ENCODE data around the gene FSTL4. TPM values are rescaled to one million over a fixed set of nuclear protein-coding genes. Genes with fewer than 3 reads are reported as not detected.

FSTL4 gene
- total and polyA plus RNA-seq, 5 experiments from 2014 or later: 1.5 to 1.6 TPM; not detected in 3

DNA sequence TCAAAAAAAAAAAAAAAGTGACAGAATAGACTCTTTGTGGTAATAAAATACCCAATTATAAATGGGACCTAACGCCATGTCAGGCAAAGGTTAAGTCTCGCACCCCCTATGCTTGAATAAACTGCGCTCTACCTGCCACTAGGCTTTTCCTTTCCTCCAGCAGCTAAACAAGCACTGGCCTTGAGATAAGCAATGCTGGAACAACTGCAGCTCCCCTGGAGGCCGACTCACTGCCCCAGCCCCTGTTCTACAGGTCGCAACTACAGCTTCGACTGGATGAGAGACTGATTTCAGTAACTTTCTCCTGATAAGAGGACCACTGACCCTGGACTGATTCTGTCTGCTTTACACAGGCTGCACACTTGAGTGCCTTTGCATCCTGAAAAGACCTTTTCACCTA, 350.3 kb downstream of the FSTL4 start:
- no peak overlapping the region for H3K27ac Mint-ChIP-seq
- DNase-seq (no peak), ATAC-seq (no peak)
- H3K9me3 Mint-ChIP-seq: no peaks in the 10 kb centered on the region
- H3K27me3 Mint-ChIP-seq: peaks cover 0 to 3% (median 2%) of the 10 kb centered on the region in 5 donors
- no peak overlapping the region for H3K4me3 Mint-ChIP-seq
- H3K36me3 Mint-ChIP-seq: no peaks in the 10 kb centered on the region
- POLR2A ChIA-PET: interaction anchor here (0.7 kb wide), 1 partner anchor 859 kb away, joined by 5 read pairs; no protein-coding TSS in a partner anchor
- peaks cover 16 to 36% (median 23%) of the 10 kb centered on the region in 4 donors for H3K4me1 Mint-ChIP-seq

DNA sequence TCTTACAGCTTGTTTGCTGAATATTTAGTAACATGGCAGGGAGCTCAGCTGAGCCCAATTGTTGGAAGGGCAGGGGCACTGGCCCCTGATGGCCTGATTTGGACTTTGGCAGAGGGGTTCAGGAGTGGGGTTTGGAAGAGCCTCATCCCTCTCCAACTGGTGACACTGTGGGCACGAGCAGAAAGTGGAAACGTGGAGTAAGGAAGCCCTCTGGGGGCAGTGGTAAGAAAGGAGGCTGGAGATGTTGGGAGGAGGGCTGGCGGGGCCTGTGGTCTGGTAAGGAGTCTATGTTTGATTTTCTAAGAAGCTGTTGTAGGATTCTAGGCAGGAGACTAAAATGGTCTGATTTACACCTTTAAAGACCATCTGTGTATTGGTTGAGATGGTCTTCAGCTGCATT, 351.6 kb downstream of the FSTL4 start:
- Mint-ChIP-seq H3K36me3 (no peaks in the 10 kb centered on the region), H3K27me3 (peaks cover 0 to 3% (median 2%) of the 10 kb centered on the region in 5 donors), H3K4me3 (peak overlapping the region in 1 of 10 donors; percentile 15), H3K9me3 (no peaks in the 10 kb centered on the region), H3K27ac (peak overlapping the region in 2 of 10 donors; percentile 37 to 60), H3K4me1 (peaks cover 14 to 36% (median 23%) of the 10 kb centered on the region in 4 donors)
- POLR2A ChIA-PET: no interaction called here
- no peak for ATAC-seq
- DNase-seq: no peak

DNA sequence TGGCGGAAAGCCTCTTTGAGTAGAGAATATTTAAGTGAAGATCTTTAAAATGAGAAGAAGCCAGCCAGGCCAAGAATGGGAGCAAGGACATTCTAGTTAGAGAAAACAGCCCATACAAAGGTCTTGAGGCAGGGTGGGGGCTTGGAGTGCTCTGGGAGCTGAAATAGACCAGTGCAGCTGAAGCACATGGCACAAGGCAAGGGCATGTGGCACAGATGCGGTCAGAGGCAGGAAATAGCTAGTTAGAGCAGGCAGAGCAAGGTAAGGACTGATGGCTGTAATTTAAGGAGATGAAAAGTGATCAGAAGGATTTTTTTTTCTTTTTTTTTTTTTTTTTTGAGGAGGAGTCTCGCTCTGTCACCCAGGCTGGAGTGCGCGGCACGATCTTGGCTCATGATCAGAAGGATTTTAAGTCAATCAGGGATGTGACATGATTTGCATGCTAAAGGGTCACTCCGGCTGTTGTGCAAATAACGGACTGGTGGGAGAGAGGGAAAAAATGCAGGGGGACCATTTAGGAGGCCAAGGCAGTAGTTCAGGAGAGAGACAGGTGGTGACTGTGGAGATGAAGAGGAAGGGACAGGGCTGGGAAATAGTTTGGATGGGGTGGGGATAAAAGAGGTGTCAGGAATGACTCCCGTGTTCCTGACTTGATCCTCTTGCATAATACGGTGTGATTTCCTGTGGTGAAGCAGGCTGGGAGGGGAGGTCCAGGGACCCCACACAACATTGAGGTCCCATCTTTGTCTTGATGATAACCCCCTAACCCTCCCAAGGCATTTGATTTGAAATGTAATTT, 352.9 kb downstream of the FSTL4 start:
- DNase-seq (peak in 6 of 10 donors; percentile 11 to 59 (median 31)), ATAC-seq (peak; percentile 90 to 95)
- POLR2A ChIA-PET: interaction anchor here (0.7 kb wide), 1 partner anchor 221 kb away, joined by 5 read pairs; no protein-coding TSS in a partner anchor

DNA sequence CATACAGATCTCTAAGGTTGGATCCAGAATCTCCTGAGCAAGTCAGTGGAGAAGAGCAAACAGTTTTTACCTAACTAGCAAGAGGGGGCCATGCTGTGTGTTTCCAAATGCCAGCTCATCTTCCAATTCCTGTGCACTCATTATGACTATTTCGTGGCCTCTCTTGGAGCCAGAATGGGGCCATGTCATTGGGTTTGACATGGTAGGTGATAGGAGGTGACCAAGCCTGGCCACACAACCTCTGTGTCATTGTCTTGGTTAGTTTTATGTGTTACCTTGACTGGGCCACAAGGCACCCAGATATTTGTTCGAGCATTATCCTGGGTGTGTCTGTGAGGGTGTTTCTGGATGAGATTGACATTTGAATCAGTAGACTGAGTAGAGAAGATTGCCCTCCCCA, 354.4 kb downstream of the FSTL4 start:
- H3K36me3 Mint-ChIP-seq: no peaks in the 10 kb centered on the region
- H3K4me1 Mint-ChIP-seq: peaks cover 12 to 36% (median 23%) of the 10 kb centered on the region in 4 donors
- peak overlapping the region in 2 of 10 donors; percentile 47 to 48 for H3K27ac Mint-ChIP-seq
- H3K27me3 Mint-ChIP-seq: peaks cover 0 to under 1% (median 0%) of the 10 kb centered on the region in 5 donors
- POLR2A ChIA-PET: interaction anchor here (1.7 kb wide), 1 partner anchor 14 kb away, joined by 3 read pairs; no protein-coding TSS in a partner anchor
- peak in 1 of 10 donors; percentile 6 for DNase-seq
- H3K9me3 Mint-ChIP-seq: no peaks in the 10 kb centered on the region
- no peak for ATAC-seq
- H3K4me3 Mint-ChIP-seq: no peak overlapping the region

More for the DNA sequence above, 352.9 kb downstream of the FSTL4 start:
- Mint-ChIP-seq H3K27me3 (peaks cover 0 to 3% (median 2%) of the 10 kb centered on the region in 5 donors), H3K9me3 (no peaks in the 10 kb centered on the region), H3K4me1 (peaks cover 14 to 36% (median 23%) of the 10 kb centered on the region in 4 donors), H3K36me3 (no peaks in the 10 kb centered on the region), H3K27ac (peak overlapping the region; percentile 9 to 86 (median 54)), H3K4me3 (peak overlapping the region; percentile 24 to 81 (median 59))

DNA sequence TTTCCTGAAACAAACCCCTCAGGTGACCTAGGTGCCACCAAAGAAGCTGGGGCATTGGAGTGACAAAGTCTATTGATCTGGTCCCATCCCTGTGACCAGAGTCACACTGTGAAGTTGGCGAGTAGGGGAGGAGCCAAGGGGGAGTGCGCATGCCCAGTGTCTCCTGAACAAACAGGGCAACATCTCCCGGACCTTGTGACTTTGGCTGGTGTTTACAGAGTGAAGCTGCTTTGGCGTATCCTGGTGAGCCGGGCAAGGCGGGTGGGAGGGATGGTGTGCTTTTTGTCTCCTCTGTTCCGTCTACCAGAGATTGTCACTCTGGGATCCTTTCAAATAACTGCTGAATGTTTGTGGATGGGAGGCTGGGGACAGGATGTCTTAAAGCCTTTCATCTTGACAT, 356.1 kb downstream of the FSTL4 start:
- POLR2A ChIA-PET: no interaction called here
- Mint-ChIP-seq H3K27ac (peak overlapping the region in 3 of 10 donors; percentile 15 to 72 (median 28)), H3K4me3 (no peak overlapping the region), H3K27me3 (no peaks in the 10 kb centered on the region), H3K36me3 (no peaks in the 10 kb centered on the region), H3K9me3 (no peaks in the 10 kb centered on the region), H3K4me1 (peaks cover 12 to 36% (median 23%) of the 10 kb centered on the region in 4 donors)
- ATAC-seq: no peak
- peak in 1 of 10 donors; percentile 27 for DNase-seq

DNA sequence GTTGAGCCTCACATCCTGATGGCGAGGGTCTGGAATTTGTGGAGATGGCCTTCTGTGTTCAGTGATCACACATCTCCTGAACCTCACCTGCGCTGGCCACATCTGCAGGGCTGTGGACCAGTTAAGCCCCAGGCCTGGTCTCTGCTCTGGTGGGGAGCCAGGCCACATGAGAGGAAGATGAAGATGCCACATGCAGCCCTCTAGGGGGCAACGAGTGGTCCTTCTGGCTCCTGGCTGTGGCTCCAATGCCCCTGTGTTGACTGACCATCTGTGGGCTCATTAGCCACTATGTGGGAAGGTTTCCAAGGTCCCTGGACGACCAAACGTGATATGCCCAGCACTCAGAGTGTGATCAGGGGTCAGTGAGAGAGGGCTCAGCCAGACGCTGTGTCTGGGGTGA, 357.5 kb downstream of the FSTL4 start:
- H3K9me3 Mint-ChIP-seq: no peaks in the 10 kb centered on the region
- DNase-seq (peak in 1 of 10 donors; percentile 32), ATAC-seq (no peak)
- H3K4me3 Mint-ChIP-seq: no peak overlapping the region
- H3K36me3 Mint-ChIP-seq: no peaks in the 10 kb centered on the region
- peaks cover 9 to 27% (median 17%) of the 10 kb centered on the region in 4 donors for H3K4me1 Mint-ChIP-seq
- H3K27ac Mint-ChIP-seq: peak overlapping the region in 1 of 10 donors; percentile 48
- POLR2A ChIA-PET: no interaction called here
- no peaks in the 10 kb centered on the region for H3K27me3 Mint-ChIP-seq

DNA sequence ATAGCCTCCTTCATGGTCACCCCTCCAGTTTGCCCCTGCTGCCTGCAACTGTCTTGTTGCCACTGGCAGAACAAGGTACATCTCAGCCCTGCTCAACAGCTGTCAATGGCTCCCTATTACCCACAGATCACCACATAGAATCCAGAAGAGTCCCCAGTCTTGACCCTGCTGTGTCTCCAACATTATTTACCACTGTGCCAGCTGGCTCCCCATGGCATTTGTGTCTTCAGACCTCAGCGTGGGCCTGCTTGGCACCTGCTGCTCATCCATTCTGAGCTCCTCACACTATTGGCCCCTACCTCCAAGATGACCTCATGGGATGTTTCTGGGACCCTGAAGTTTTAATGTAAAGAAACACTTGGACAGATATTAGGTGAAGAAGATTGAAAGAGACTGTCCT, 358.7 kb downstream of the FSTL4 start:
- DNase-seq (peak in 1 of 10 donors; percentile 31), ATAC-seq (no peak)
- no peaks in the 10 kb centered on the region for H3K27me3 Mint-ChIP-seq
- H3K36me3 Mint-ChIP-seq: no peaks in the 10 kb centered on the region
- POLR2A ChIA-PET: no interaction called here
- H3K9me3 Mint-ChIP-seq: no peaks in the 10 kb centered on the region
- H3K4me1 Mint-ChIP-seq: peaks cover 1 to 15% (median 6%) of the 10 kb centered on the region in 4 donors
- H3K27ac Mint-ChIP-seq: no peak overlapping the region
- no peak overlapping the region for H3K4me3 Mint-ChIP-seq

DNA sequence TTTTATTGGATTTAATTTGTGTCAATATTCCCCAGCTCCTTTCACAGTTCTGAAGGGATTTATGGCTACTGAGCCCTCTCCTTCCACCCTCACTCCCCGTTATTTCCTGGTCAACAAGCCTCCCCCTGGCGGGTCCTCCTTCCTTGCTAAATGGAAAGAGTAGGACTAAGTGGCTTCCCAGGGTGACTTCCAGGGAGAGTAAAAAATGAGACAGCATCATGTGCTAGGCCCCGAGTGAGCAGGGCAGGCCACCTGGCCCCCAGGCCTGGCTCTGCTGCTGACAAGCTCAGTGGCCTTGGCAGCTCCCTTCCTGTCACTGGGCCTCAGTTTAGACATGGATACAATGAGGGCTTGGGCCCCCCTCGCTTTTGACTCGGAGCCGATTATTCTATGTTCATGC, 359.3 kb downstream of the FSTL4 start:
- no peak overlapping the region for H3K4me3 Mint-ChIP-seq
- no peaks in the 10 kb centered on the region for H3K36me3 Mint-ChIP-seq
- no peaks in the 10 kb centered on the region for H3K27me3 Mint-ChIP-seq
- POLR2A ChIA-PET: no interaction called here
- H3K27ac Mint-ChIP-seq: no peak overlapping the region
- H3K4me1 Mint-ChIP-seq: peaks cover 0 to 9% (median 3%) of the 10 kb centered on the region in 4 donors
- no peaks in the 10 kb centered on the region for H3K9me3 Mint-ChIP-seq
- DNase-seq (peak in 1 of 10 donors; percentile 43), ATAC-seq (no peak)

DNA sequence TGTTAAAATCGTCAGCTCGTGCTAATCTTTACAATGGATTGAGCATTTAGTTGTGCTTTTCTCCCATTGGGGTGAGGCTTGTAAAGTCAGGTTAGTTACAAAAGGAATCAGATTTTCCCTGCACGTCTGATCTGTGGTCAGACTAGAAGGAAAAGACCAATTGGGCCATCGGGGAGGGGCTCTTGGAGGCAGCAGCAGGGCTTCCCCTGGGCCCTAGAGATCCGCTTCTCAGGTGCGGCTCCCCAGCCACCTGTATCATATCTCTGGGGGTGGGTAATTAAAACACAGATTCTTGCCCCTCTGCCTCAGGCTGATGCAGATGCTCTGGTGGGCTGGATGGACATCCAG, 360.2 kb downstream of the FSTL4 start:
- Mint-ChIP-seq H3K27me3 (no peaks in the 10 kb centered on the region), H3K9me3 (no peaks in the 10 kb centered on the region), H3K36me3 (no peaks in the 10 kb centered on the region), H3K4me1 (peaks cover 0 to 3% (median 0%) of the 10 kb centered on the region in 4 donors), H3K27ac (no peak overlapping the region), H3K4me3 (no peak overlapping the region)
- peak in 1 of 10 donors; percentile 11 for DNase-seq
- no peak for ATAC-seq
- POLR2A ChIA-PET: no interaction called here

DNA sequence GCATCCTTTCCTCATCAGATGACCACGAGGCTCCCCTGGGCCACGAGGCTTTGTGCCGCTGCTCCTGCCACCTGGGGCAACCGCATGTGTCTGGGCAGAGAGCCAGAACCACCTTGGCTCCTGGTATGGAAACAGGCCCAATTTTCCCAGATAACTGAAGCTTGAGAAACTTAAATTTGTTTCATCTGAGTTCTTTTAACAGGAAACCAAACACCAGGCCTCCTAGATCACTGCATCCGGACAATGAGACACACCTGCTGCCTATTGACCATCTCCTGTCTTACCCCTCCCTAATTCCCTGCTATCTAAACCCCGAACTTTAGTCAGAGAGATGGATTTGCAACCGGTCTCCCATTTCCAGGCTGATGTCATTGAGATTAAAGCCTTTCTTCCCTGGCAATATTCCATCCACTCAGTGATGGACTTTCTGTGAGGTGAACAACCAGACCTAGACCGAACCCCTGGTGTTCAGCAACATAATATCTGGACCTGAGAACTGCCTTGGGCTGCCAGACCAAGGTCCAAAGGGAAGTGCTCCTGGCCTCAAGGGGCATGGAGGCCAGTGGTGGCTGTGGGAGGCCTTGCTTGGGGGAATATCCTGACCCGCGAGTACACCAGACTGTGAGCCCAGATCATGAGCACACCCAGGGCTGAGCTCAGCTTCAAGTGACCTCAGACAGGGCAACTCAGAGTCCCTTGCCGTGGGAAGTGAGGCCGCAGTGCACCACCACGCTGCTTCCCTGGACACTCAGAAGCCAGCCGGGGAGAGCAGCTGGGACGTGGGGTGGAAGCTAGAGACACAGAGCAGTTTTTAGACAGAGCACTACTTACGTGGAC, 360.8 kb downstream of the FSTL4 start:
- Mint-ChIP-seq H3K9me3 (no peaks in the 10 kb centered on the region), H3K4me3 (no peak overlapping the region), H3K4me1 (peaks cover 0 to 3% (median 0%) of the 10 kb centered on the region in 4 donors), H3K27me3 (no peaks in the 10 kb centered on the region), H3K36me3 (no peaks in the 10 kb centered on the region), H3K27ac (peak overlapping the region in 2 of 10 donors; percentile 35 to 71)
- POLR2A ChIA-PET: no interaction called here
- ATAC-seq (no peak), DNase-seq (peak in 1 of 10 donors; percentile 35)

DNA sequence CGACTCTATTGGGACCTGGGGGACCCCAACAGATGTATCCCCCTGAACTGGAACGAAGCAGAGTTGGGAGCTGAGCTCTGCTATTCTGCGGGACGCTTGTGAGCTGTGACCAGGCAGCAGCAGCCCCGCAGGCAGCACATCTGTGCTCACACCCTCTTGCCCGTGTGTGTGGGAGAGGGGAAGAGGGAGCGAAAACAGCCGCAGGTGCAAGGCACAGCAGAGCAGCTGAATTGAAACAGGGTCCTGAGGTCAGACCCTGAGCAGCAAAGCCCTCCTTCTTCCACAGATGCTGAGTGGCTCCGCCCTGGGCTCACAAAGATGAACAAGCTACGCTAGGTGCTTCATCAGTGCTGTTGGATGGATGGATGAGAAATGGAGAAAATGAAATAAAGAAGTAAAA, 361.8 kb downstream of the FSTL4 start:
- Mint-ChIP-seq H3K4me3 (no peak overlapping the region), H3K27ac (no peak overlapping the region), H3K27me3 (no peaks in the 10 kb centered on the region), H3K4me1 (peaks cover 0 to 3% (median 0%) of the 10 kb centered on the region in 4 donors), H3K9me3 (no peaks in the 10 kb centered on the region), H3K36me3 (no peaks in the 10 kb centered on the region)
- ATAC-seq: no peak
- POLR2A ChIA-PET: no interaction called here
- peak in 1 of 10 donors; percentile 27 for DNase-seq

DNA sequence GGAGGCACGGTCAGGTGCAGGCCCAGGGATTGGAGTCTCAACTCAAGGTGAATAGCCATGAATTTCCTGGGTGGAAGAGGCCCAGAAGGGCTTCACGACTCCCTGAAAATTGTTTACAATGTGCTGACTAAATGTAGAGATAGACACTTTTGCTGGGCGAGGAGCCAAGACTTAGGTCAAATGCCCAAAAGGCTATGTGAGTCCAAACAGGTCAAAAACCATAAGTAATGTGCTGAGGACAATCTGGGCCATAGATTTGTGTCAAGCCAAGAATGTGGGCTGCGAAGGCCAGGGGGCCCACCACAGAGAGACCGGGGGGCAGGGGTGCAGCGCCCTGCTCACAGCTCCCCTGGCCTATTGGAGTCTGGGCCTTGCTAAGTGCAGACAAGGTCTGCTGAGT, 362.7 kb downstream of the FSTL4 start:
- Mint-ChIP-seq H3K36me3 (no peaks in the 10 kb centered on the region), H3K27ac (no peak overlapping the region), H3K9me3 (no peaks in the 10 kb centered on the region), H3K4me1 (peaks cover 1 to 3% (median 2%) of the 10 kb centered on the region in 4 donors), H3K27me3 (no peaks in the 10 kb centered on the region), H3K4me3 (no peak overlapping the region)
- peak in 1 of 10 donors; percentile 18 for DNase-seq
- POLR2A ChIA-PET: no interaction called here
- no peak for ATAC-seq
